H9 (cell line): Measurements from ENCODE around the gene NET1. TPM values are rescaled to one million over a fixed set of nuclear protein-coding genes. Genes with fewer than 3 reads are reported as not detected.

Experiments
- DNase-seq: peaks from one replicate; pipeline ENCODE4 v3.0.0-alpha.2; 2017
- H2AFZ ChIP-seq: one replicate; pipeline ENCODE4 v1.6.1; 2013; ENCODE audit warnings: mild to moderate bottlenecking, low read length, control low read depth, moderate library complexity
- H2AK5ac ChIP-seq: 2 replicates; pipeline ENCODE4 v1.6.1; 2013; ENCODE audit warnings: low read length, control low read depth, mixed read lengths; ENCODE audit not compliant: insufficient read length
- H2BK120ac ChIP-seq: one replicate; pipeline ENCODE4 v1.6.1; 2013; ENCODE audit warnings: low read depth, mild to moderate bottlenecking, low read length, control low read depth, inconsistent platforms; ENCODE audit not compliant: poor library complexity, severe bottlenecking
- H2BK12ac ChIP-seq: 2 replicates; pipeline ENCODE4 v1.6.1; 2013; ENCODE audit warnings: low read length, control low read depth, mixed read lengths, low read depth; ENCODE audit not compliant: insufficient read length
- H2BK15ac ChIP-seq: 2 replicates; pipeline ENCODE4 v1.6.1; 2013; ENCODE audit warnings: low read depth, low read length, control low read depth
- H2BK20ac ChIP-seq: one replicate; pipeline ENCODE4 v1.6.1; 2013; ENCODE audit warnings: low read depth, mild to moderate bottlenecking, low read length, control low read depth, inconsistent platforms; ENCODE audit not compliant: poor library complexity, severe bottlenecking
- H2BK5ac ChIP-seq: 2 replicates; pipeline ENCODE4 v1.6.1; 2013; ENCODE audit warnings: low read length, control low read depth, mixed read lengths; ENCODE audit not compliant: insufficient read length
- H3K14ac ChIP-seq: 2 replicates; pipeline ENCODE4 v1.6.1; 2013; ENCODE audit warnings: low read length, control low read depth; ENCODE audit not compliant: insufficient read depth
- H3K18ac ChIP-seq: 2 replicates; pipeline ENCODE4 v1.6.1; 2013; ENCODE audit warnings: low read depth, mild to moderate bottlenecking, mixed read lengths, low read length, control low read depth; ENCODE audit not compliant: insufficient read length
- H3K23ac ChIP-seq: 2 replicates; pipeline ENCODE4 v1.6.1; 2013; ENCODE audit warnings: low read length, control low read depth, mixed read lengths, low read depth; ENCODE audit not compliant: insufficient read length
- H3K23me2 ChIP-seq: 2 replicates; pipeline ENCODE4 v1.6.1; 2013; ENCODE audit warnings: low read depth, mild to moderate bottlenecking, mixed read lengths, low read length, control low read depth; ENCODE audit not compliant: insufficient read length, poor library complexity, severe bottlenecking
- H3K27ac ChIP-seq: 2 replicates; pipeline ENCODE4 v1.5.1; 2013; ENCODE audit warnings: low read length, control low read depth, mixed read lengths, low read depth; ENCODE audit not compliant: insufficient read length
- H3K27me3 ChIP-seq: 2 replicates; pipeline ENCODE4 v1.6.1; 2013; ENCODE audit warnings: low read length, control low read depth, inconsistent platforms; ENCODE audit not compliant: insufficient read depth
- H3K4ac ChIP-seq: 2 replicates; pipeline ENCODE4 v1.6.1; 2013; ENCODE audit warnings: low read depth, mild to moderate bottlenecking, control low read depth, inconsistent platforms, low read length, moderate library complexity
- H3K4me1 ChIP-seq: 2 replicates; pipeline ENCODE4 v1.6.1; 2013; ENCODE audit warnings: low read length, control low read depth, inconsistent platforms; ENCODE audit not compliant: insufficient read depth
- H3K4me2 ChIP-seq: 2 replicates; pipeline ENCODE4 v1.6.1; 2013; ENCODE audit warnings: low read length, control low read depth, mixed read lengths; ENCODE audit not compliant: insufficient read length, insufficient read depth
- H3K56ac ChIP-seq: 2 replicates; pipeline ENCODE4 v1.6.1; 2013; ENCODE audit warnings: low read depth, mild to moderate bottlenecking, mixed read lengths, low read length, control low read depth; ENCODE audit not compliant: insufficient read length
- H3K79me1 ChIP-seq: 2 replicates; pipeline ENCODE4 v1.6.1; 2013; ENCODE audit warnings: low read depth, mild to moderate bottlenecking, moderate library complexity, low read length, control low read depth, inconsistent platforms; ENCODE audit not compliant: insufficient read depth, poor library complexity, severe bottlenecking
- H3K79me2 ChIP-seq: 2 replicates; pipeline ENCODE4 v1.6.1; 2013; ENCODE audit warnings: low read length, control low read depth, inconsistent platforms; ENCODE audit not compliant: insufficient read depth
- H3K9ac ChIP-seq: 2 replicates; pipeline ENCODE4 v1.6.1; 2013; ENCODE audit warnings: low read length, control low read depth, mixed read lengths; ENCODE audit not compliant: insufficient read length; ENCODE audit errors: extremely low read depth
- H3K9me3 ChIP-seq: one replicate; pipeline ENCODE4 v1.6.1; 2013; ENCODE audit warnings: low read depth, low read length, inconsistent platforms; ENCODE audit not compliant: control insufficient read depth
- H3T11ph ChIP-seq: one replicate; pipeline ENCODE4 v1.6.1; 2013; ENCODE audit warnings: mild to moderate bottlenecking, low read length, control low read depth, inconsistent platforms
- H4K20me1 ChIP-seq: one replicate; pipeline ENCODE4 v1.6.1; 2013; ENCODE audit not compliant: control insufficient read depth, insufficient read length, insufficient read depth
- H4K5ac ChIP-seq: 2 replicates; pipeline ENCODE4 v1.6.1; 2013; ENCODE audit warnings: low read depth, mild to moderate bottlenecking, mixed read lengths, low read length, control low read depth; ENCODE audit not compliant: insufficient read length
- H4K8ac ChIP-seq: replicated peaks from 2 replicates; pipeline ENCODE4 v1.6.1; 2013; ENCODE audit warnings: low read length, control low read depth, mixed read lengths, low read depth; ENCODE audit not compliant: insufficient read length
- H4K91ac ChIP-seq: 2 replicates; pipeline ENCODE4 v1.6.1; 2013; ENCODE audit warnings: low read depth, mild to moderate bottlenecking, moderate library complexity, mixed read lengths, low read length, control low read depth; ENCODE audit not compliant: insufficient read length
- H3K27ac Mint-ChIP-seq, 3 experiments: 2 replicates in 2 of 3; 3 replicates in 1 of 3; pipeline ENCODE4 v1.8.0; 2020 to 2021; ENCODE audit warnings: mixed read lengths in 3 of 3, mild to moderate bottlenecking in 1 of 3, moderate library complexity in 1 of 3
- H3K27me3 Mint-ChIP-seq: 2 replicates; pipeline ENCODE4 v1.8.0; 2021; ENCODE audit warnings: low read depth, mild to moderate bottlenecking, moderate library complexity, mixed read lengths
- H3K36me3 Mint-ChIP-seq, 3 experiments: 2 replicates in 2 of 3; 3 replicates in 1 of 3; pipeline ENCODE4 v1.8.0; 2020 to 2021; ENCODE audit warnings: low read depth in 3 of 3, mixed read lengths in 3 of 3; ENCODE audit not compliant: insufficient read depth in 1 of 3
- H3K4me1 Mint-ChIP-seq, 2 experiments: 2 replicates each; pipeline ENCODE4 v1.8.0; 2020; ENCODE audit warnings: mixed read lengths in 2 of 2
- H3K4me3 Mint-ChIP-seq, 2 experiments: 2 replicates in 1 of 2; 3 replicates in 1 of 2; pipeline ENCODE4 v1.8.0; 2020 to 2021; ENCODE audit warnings: mild to moderate bottlenecking in 2 of 2, mixed read lengths in 2 of 2, moderate library complexity in 1 of 2
- H3K9me3 Mint-ChIP-seq, 2 experiments: 2 replicates in 1 of 2; 3 replicates in 1 of 2; pipeline ENCODE4 v1.8.0; 2020; ENCODE audit warnings: mild to moderate bottlenecking in 2 of 2, mixed read lengths in 2 of 2, moderate library complexity in 1 of 2
- WGBS: extraction: QIAGEN DNeasy Blood & Tissue Kit; methylation state at CpG from one replicate; pipeline ENCODE4 v1.1.7; 2013; ENCODE audit warnings: missing lambda C conversion rate, low lambda C conversion rate, mixed read lengths; ENCODE audit not compliant: insufficient read length; ENCODE audit errors: extremely low coverage; 5-methylcytosine and 5-hydroxymethylcytosine counted together
- total RNA-seq: library from RNA; stranded (reverse); gene quantifications from 2 replicates; pipeline ENCODE4 v1.2.1, GENCODE V29; 2021
- TF ChIP-seq, protein P1 (sequence below): fragments of 200-600 bp; sonication (generic); conservative IDR thresholded peaks from 3 replicates; pipeline ENCODE4 v1.8.0; 2021; ENCODE audit warnings: antibody characterized with exemption, mild to moderate bottlenecking

NET1 gene
- total RNA-seq, 1 experiment from 2014 or later: 50.6 TPM

- no peak overlapping the region for H2BK15ac ChIP-seq
- H4K8ac ChIP-seq: no peak overlapping the region
- H2BK20ac ChIP-seq: no peak overlapping the region
- H2BK12ac ChIP-seq: no peak overlapping the region
- no peak overlapping the region for H3K18ac ChIP-seq
- H3K27me3 ChIP-seq: no peaks in the 10 kb centered on the region
- no peak for DNase-seq
- Mint-ChIP-seq H3K9me3 (no peaks in the 10 kb centered on the region), H3K27ac (no peak overlapping the region), H3K4me1 (peaks cover 5 to 10% of the 10 kb centered on the region in 2 experiments), H3K4me3 (no peak overlapping the region), H3K36me3 (no peaks in the 10 kb centered on the region; a peak in 1 of 7 replicates), H3K27me3 (peaks cover 5% of the 10 kb centered on the region)
- H2AFZ ChIP-seq: no peak overlapping the region
- H3K27ac ChIP-seq: no peak overlapping the region
- H3K4me1 ChIP-seq: no peaks in the 10 kb centered on the region
- H3K4me2 ChIP-seq: no peak overlapping the region
- no peak overlapping the region for H2AK5ac ChIP-seq
- no peak overlapping the region for H3K9ac ChIP-seq
- no peaks in the 10 kb centered on the region for H3K9me3 ChIP-seq
- H2BK5ac ChIP-seq: no peak overlapping the region
- H4K5ac ChIP-seq: no peak overlapping the region
- H3T11ph ChIP-seq: no peak overlapping the region
- H4K20me1 ChIP-seq: no peaks in the 10 kb centered on the region
- TF ChIP-seq, protein P1, sequence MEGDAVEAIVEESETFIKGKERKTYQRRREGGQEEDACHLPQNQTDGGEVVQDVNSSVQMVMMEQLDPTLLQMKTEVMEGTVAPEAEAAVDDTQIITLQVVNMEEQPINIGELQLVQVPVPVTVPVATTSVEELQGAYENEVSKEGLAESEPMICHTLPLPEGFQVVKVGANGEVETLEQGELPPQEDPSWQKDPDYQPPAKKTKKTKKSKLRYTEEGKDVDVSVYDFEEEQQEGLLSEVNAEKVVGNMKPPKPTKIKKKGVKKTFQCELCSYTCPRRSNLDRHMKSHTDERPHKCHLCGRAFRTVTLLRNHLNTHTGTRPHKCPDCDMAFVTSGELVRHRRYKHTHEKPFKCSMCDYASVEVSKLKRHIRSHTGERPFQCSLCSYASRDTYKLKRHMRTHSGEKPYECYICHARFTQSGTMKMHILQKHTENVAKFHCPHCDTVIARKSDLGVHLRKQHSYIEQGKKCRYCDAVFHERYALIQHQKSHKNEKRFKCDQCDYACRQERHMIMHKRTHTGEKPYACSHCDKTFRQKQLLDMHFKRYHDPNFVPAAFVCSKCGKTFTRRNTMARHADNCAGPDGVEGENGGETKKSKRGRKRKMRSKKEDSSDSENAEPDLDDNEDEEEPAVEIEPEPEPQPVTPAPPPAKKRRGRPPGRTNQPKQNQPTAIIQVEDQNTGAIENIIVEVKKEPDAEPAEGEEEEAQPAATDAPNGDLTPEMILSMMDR: no peak
- no peaks in the 10 kb centered on the region for H3K79me1 ChIP-seq
- no peak overlapping the region for H3K23ac ChIP-seq
- no peak overlapping the region for H3K4ac ChIP-seq
- no peak overlapping the region for H3K56ac ChIP-seq
- no peak overlapping the region for H3K14ac ChIP-seq
- no peak overlapping the region for H4K91ac ChIP-seq
- no peaks in the 10 kb centered on the region for H3K79me2 ChIP-seq
- no peaks in the 10 kb centered on the region for H3K23me2 ChIP-seq
- no peak overlapping the region for H2BK120ac ChIP-seq
- WGBS: no CpG with 5 or more reads among the region's 19 CpGs
Measured at GRCh38 chr10:5497948-5498730, 85.8 kb downstream of the NET1 start.
